Motor neuron (in vitro differentiated cells): ENCODE measurements around the gene SNX24. TPM values are rescaled to one million over a fixed set of nuclear protein-coding genes. Genes with fewer than 3 reads are reported as not detected.

Source experiments
- ATAC-seq, 8 experiments: fragments of 200-7000 bp; cut with Tn5 transposase; replicated peaks in 6 of 8; 2 replicates each; pipeline ENCODE4 v1.8.0; 2021; ENCODE audit warnings: mild to moderate bottlenecking in 8 of 8, moderate library complexity in 8 of 8
- H3K27ac ChIP-seq, 2 donors: fragments of 250-450 bp; sonication (Bioruptor Pico); 2 replicates each; pipeline ENCODE4 v1.9.0; 2021; ENCODE audit warnings: antibody characterized with exemption in 2 of 2, mild to moderate bottlenecking in 2 of 2, moderate library complexity in 1 of 2
- H3K4me1 ChIP-seq, 2 donors: fragments of 250-450 bp; sonication (Bioruptor Pico); replicated peaks in 1 of 2; 2 replicates each; pipeline ENCODE4 v1.6.1; 2021; ENCODE audit warnings: antibody characterized with exemption in 2 of 2, mild to moderate bottlenecking in 2 of 2, moderate library complexity in 1 of 2
- H3K4me3 ChIP-seq, 5 donors: fragments of 250-450 bp; sonication (Bioruptor Pico); 2 replicates each; pipeline ENCODE4 v1.9.0; 2021; ENCODE audit warnings: antibody characterized with exemption in 5 of 5, mild to moderate bottlenecking in 5 of 5, moderate library complexity in 4 of 5
- WGBS, 10 experiments: fragments of 450-650 bp; shearing (Covaris generic); methylation state at CpG; one replicate each; pipeline ENCODE4 v1.0.0; 2022; 5-methylcytosine and 5-hydroxymethylcytosine counted together
- in situ Hi-C, 9 experiments: fragments of 400-800 bp; cut with MboI; loops; one replicate each; pipeline ENCODE4 v1.15.0; 2021; ENCODE audit warnings: low sequenced_read_pairs in 9 of 9, low pct_unique_long_range_greater_than_20kb in 2 of 9; ENCODE audit not compliant: unreplicated experiment in 9 of 9
- total RNA-seq, 8 experiments: library from RNA; unstranded; fragments of 300-600 nt; gene quantifications; 2 replicates each; pipeline versions ENCODE4 v1.2.3 to v1.2.4, GENCODE V29; 2022

The SNX24 gene
- total RNA-seq, 8 experiments from 2014 or later: 5.9 to 32.2 (median 14.9) TPM

DNA sequence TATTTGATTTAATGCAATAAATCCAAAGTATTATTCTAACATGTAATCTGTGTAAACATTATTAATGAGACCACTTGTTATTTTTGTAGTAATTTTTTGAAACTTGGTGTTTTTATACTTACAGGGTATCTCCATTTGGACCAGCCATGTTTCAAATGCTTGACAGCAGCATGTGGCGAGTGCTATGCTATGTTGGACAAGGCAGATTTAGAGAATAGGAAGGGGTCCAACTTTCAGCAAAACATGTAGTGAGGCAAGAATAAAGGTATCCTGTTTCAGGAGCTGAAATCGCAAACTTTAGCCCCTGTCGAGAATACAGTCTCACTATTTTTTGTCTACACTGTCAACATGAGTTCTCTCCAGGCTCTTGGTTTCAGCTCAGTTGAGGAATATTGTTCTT, 33.7 kb downstream of the SNX24 start:
- Histone ChIP-seq H3K4me3 (no peak overlapping the region), H3K4me1 (peaks cover 7 to 10% of the 10 kb centered on the region in 2 donors), H3K27ac (no peak overlapping the region)
- in situ Hi-C loops: loop anchor here in 2 of 9 experiments (25.0 kb wide), 2 partner anchors 458 to 483 kb away; no protein-coding TSS in a partner anchor
- WGBS, 10 experiments: 80 to 100% (median 100%) methylated on average over 1 to 3 of the region's 3 CpGs; no CpG with 5 or more reads in 1 of the 10 experiments
- no peak for ATAC-seq

DNA sequence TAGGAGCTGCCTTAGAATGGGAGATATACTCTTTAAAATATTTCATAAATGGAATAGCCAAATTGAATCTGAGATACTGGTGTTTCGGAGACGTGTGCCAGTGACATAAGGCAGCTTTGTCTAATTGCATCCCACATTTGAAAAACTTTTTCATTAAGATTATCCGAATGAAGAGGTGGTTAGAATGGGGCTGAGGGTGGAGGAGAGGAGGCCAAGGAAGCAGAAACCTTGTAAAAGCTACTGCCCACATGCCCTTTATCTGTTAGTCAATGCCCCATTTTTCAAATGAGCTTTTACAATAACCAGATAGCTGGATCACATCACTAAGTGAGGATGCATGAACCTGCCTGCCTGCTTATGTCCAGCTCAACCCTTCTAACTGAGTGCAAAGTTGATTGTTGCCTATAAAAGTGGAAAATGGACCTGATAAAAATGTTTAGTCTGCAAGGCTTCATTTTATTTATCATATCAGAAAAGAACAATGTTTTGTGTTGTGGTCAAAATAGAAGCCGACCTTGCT, 34.8 kb downstream of the SNX24 start:
- H3K4me3 ChIP-seq: no peak overlapping the region
- H3K27ac ChIP-seq: no peak overlapping the region
- in situ Hi-C loops: loop anchor here in 2 of 9 experiments (25.0 kb wide), 2 partner anchors 457 to 482 kb away; no protein-coding TSS in a partner anchor
- 65 to 100% (median 77%) methylated on average over 1 to 4 of the region's 4 CpGs for WGBS, 10 experiments
- H3K4me1 ChIP-seq: peaks cover 7 to 10% of the 10 kb centered on the region in 2 donors
- no peak for ATAC-seq

DNA sequence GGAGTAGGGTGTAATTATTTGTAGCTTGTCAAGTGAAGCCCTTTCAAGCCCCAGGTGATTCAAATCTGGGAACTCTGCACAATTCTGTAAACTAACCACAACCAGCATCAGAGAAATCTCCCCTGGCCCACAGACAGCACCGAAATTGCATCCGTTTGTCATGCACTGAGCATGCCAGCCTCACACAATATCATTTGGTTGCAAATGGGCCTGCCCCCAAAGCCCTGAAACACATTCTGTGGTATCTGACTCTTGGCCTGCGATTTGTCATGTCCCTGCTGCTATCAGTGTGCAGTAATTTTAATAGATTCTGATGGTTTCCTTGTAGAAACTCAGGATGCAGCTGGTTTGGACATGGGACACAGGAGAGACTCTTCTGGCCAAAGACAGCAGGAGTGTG, 35.3 kb downstream of the SNX24 start:
- in situ Hi-C loops: loop anchor here in 2 of 9 experiments (25.0 kb wide), 2 partner anchors 457 to 482 kb away; no protein-coding TSS in a partner anchor
- peak in 4 of 8 experiments; percentile 23 to 75 (median 65) for ATAC-seq
- peaks cover 7 to 10% of the 10 kb centered on the region in 2 donors for H3K4me1 ChIP-seq
- H3K4me3 ChIP-seq: no peak overlapping the region
- H3K27ac ChIP-seq: no peak overlapping the region
- WGBS, 10 experiments: 8 to 83% (median 48%) methylated on average over 1 to 3 of the region's 3 CpGs; no CpG with 5 or more reads in 4 of the 10 experiments

DNA sequence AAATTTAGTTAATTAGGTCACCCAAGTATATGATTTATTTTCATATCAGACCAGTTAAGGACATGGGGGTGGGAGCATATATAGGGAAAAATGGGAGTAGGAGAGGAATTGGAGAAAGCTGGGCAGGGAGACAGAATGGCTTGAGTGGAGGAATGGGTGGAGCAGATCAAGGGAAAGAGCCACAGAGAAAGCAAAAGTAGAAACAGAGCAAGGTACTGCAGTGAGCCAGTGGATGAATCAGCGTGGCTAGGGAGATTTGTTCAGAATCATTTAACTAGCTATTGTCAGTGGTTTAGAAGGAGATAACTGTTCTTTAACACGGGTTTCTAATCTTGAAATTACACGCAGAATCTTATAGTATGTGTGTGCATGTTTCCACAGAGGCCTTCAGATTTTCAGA, 37.4 kb downstream of the SNX24 start:
- in situ Hi-C loops: loop anchor here in 2 of 9 experiments (25.0 kb wide), 2 partner anchors 454 to 479 kb away; no protein-coding TSS in a partner anchor
- peak in 2 of 8 experiments; percentile 83 to 89 for ATAC-seq
- WGBS, 10 experiments: 37 to 100% (median 97%) methylated on average over 1 to 3 of the region's 3 CpGs; no CpG with 5 or more reads in 3 of the 10 experiments
- no peak overlapping the region for H3K27ac ChIP-seq
- H3K4me1 ChIP-seq: peaks cover 7 to 10% of the 10 kb centered on the region in 2 donors
- H3K4me3 ChIP-seq: no peak overlapping the region

DNA sequence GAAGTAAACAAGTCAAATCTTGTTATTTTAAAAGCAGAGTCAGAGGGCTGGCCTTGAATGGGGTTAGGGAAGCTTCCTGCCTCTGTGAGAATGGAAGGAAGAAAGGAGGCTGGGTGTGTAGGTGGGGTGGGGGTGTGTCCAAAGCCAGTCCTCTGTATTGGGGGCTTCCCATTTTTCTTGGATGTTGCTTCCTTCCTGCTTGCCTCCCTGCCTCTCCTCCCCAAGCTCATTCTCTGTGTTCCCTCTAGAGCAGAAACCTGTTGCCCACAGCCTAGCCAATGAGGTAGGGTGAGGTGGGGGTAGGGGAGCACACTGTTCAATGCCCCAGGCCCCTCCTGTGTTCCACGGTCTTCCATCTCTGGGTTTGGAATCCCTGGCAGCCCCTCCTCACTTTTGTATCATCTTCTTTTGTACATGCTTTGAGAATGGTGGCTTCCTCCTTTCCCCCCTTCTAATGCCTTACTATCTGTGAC, 39.7 kb downstream of the SNX24 start:
- H3K4me3 ChIP-seq: no peak overlapping the region
- WGBS, 10 experiments: 57 to 71% (median 63%) methylated on average over 1 of the region's 1 CpG; no CpG with 5 or more reads in 5 of the 10 experiments
- H3K27ac ChIP-seq: no peak overlapping the region
- H3K4me1 ChIP-seq: peaks cover 7 to 10% of the 10 kb centered on the region in 2 donors
- in situ Hi-C loops: loop anchor here in 2 of 9 experiments (25.0 kb wide), 2 partner anchors 452 to 477 kb away; no protein-coding TSS in a partner anchor
- ATAC-seq: no peak

DNA sequence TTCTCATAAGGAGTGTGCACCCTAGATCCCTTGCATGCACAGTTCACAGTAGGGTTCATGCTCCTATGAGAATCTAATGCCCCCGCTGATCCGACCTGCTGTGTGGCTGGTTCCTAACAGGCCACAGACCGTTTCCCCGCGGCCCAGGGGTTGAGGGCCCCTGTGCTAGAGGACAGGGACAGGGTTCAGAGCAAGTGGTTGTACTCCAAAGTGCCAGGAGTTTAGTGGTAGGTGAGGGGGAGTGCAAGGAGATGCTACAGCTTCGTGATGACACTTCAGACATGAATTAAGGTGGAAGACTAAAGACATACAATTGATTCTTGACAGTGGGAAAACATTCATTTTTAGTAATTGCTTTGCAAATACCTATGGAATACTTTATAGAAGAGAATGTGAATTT, 40.5 kb downstream of the SNX24 start:
- Histone ChIP-seq H3K4me3 (no peak overlapping the region), H3K4me1 (peaks cover under 1 to 5% of the 10 kb centered on the region in 2 donors), H3K27ac (no peak overlapping the region)
- 96 to 100% (median 98%) methylated on average over 3 to 6 of the region's 6 CpGs; no CpG with 5 or more reads in 7 of the 10 experiments for WGBS, 10 experiments
- in situ Hi-C loops: loop anchor here in 2 of 9 experiments (25.0 kb wide), 2 partner anchors 451 to 476 kb away; no protein-coding TSS in a partner anchor
- no peak for ATAC-seq

DNA sequence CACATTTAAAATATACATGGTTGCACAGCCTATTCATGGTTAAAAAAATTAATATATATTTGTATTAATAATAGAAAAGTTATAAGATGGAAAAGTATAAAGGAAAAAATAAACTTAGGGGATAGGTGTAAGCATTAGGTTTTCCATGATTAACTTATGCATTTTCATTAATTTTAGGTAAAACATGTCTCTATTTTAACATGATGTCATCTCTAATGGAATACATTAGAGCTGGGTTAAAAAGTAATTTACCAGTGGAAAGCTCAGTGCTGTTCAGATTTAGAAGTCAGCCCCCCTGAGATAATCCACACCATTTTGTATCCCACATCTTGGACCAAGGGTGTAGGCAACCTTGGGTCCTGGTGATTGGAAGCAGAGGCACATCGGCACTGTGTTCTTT, 49.7 kb downstream of the SNX24 start:
- whole genome bisulfite sequencing, 10 experiments: 83 to 100% methylated on average over 1 of the region's 1 CpG; no CpG with 5 or more reads in 8 of the 10 experiments
- in situ Hi-C loops: loop anchor here in 2 of 9 experiments (25.0 kb wide), 2 partner anchors 442 to 467 kb away; no protein-coding TSS in a partner anchor
- ATAC-seq: no peak
- H3K4me1 ChIP-seq: no peaks in the 10 kb centered on the region
- no peak overlapping the region for H3K4me3 ChIP-seq
- no peak overlapping the region for H3K27ac ChIP-seq

DNA sequence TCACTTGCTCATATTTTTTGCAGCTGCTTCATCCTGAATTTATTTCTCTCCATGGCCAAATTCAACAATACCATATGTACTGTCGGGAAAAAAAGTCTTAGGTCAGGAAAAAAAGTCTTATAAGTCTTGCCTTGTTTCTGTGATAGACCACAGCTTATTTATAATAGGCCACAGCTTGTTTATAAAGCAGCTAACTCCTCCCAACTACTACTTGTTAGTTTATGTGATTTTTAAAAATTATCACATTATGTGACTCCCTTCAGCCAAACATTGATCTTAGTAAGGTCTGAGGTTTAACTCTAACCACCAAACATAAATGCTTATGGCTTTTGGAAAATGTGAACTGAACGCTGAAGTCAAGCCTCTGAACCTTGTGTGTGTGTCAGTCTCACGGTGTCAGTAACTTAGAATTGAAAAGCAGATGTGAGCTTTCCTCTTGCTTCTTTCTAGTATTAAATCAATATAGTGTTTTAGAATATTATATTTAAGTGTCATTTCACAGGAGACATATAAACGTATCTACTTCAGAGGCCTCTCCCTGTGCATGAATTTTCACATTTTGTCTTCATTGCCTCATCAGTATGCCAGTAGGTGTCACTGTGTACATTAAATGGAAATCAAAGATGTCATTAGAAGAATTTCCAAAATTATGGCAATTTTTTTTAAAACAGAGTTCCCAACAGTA, 51.3 kb downstream of the SNX24 start:
- Histone ChIP-seq H3K4me1 (no peaks in the 10 kb centered on the region), H3K27ac (no peak overlapping the region), H3K4me3 (no peak overlapping the region)
- ATAC-seq: peak in 1 of 8 experiments; percentile 31
- 42 to 88% (median 71%) methylated on average over 1 to 4 of the region's 4 CpGs; no CpG with 5 or more reads in 3 of the 10 experiments for whole genome bisulfite sequencing, 10 experiments
- in situ Hi-C loops: loop anchor here in 2 of 9 experiments (25.0 kb wide), 2 partner anchors 441 to 466 kb away; no protein-coding TSS in a partner anchor

DNA sequence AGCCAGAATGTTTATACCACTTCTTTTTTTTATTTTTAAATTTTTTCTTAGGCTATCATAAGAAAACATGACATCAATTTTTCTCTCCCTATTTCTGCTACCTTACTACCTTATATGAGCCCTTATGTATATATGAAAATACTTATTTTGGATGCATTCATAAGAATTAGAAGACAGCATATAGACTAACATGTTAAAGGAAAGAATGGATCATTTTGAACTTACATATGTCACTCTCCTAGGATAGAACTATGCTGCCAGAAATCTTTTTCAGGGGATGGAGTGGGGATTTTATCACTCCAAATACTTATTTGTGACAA, 51.8 kb downstream of the SNX24 start:
- Histone ChIP-seq H3K27ac (no peak overlapping the region), H3K4me3 (no peak overlapping the region), H3K4me1 (no peaks in the 10 kb centered on the region)
- no peak for ATAC-seq
- in situ Hi-C loops: loop anchor here in 2 of 9 experiments (25.0 kb wide), 2 partner anchors 440 to 465 kb away; no protein-coding TSS in a partner anchor

DNA sequence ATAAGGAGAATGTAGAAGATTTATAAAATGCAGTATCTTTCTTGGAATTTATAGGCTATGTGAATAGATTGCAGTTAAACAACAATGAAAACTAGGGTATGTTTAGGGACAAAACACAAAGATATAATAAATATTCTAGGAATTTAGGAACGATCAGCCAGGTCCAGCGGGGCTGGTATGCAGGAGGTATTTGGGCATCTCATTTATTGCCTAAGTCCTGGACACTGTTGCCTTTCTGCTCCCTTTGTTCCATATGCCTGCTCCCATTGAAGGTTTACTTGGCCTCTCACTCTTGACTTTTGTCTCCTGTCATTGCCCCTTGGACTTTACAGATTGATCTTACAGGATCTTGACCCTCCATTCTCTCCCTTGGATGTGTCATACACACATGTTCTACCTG, 55.9 kb downstream of the SNX24 start:
- WGBS, 10 experiments: 92 to 100% (median 93%) methylated on average over 2 of the region's 2 CpGs; no CpG with 5 or more reads in 4 of the 10 experiments
- no peak for ATAC-seq
- Histone ChIP-seq H3K4me3 (no peak overlapping the region), H3K27ac (no peak overlapping the region), H3K4me1 (no peaks in the 10 kb centered on the region)
- in situ Hi-C loops: no loop called here

DNA sequence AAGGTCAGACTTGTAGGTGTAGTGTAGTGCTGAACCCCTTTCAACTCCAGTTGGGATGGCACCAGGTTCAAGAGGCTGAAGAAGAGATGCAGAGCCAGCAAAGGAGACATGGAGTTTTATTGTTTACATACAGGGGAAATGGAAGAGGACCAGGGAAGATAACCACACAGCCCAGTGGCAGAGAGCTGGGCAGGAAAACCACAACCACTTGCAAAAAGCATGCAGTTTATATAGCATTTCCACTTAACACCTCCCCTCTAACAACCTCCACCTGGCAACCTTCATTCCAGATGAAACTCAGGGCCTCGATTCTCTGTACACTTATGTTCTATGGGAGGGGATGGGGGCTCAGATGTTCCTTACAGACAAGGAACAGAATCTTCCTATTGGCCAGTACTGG, 56.9 kb downstream of the SNX24 start:
- ATAC-seq: no peak
- Histone ChIP-seq H3K4me3 (no peak overlapping the region), H3K27ac (no peak overlapping the region), H3K4me1 (no peaks in the 10 kb centered on the region)
- in situ Hi-C loops: no loop called here
- 0 to 100% (median 75%) methylated on average over 1 of the region's 1 CpG; no CpG with 5 or more reads in 6 of the 10 experiments for WGBS, 10 experiments

DNA sequence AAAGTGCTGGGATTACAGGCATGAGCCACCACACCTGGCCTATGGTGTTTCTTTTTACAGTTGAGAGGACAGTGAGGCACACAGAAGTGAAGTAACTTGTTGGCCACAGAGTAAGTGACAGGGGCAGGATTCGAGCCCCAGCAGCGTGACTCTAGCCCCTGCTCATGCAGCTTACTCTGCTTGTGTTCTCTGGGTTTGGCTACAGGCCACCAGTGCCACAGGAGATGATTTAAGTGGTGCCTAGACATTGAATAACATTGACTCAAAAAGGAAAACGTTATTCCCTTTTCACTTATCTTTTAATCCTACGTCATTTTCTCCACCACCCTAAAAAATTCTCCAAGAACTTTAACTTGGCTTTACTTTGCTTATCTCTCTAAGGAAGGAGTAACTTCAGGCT, 61.4 kb downstream of the SNX24 start:
- Histone ChIP-seq H3K4me1 (no peaks in the 10 kb centered on the region), H3K4me3 (no peak overlapping the region), H3K27ac (no peak overlapping the region)
- in situ Hi-C loops: no loop called here
- 19 to 100% (median 82%) methylated on average over 1 to 4 of the region's 4 CpGs; no CpG with 5 or more reads in 3 of the 10 experiments for WGBS, 10 experiments
- no peak for ATAC-seq

DNA sequence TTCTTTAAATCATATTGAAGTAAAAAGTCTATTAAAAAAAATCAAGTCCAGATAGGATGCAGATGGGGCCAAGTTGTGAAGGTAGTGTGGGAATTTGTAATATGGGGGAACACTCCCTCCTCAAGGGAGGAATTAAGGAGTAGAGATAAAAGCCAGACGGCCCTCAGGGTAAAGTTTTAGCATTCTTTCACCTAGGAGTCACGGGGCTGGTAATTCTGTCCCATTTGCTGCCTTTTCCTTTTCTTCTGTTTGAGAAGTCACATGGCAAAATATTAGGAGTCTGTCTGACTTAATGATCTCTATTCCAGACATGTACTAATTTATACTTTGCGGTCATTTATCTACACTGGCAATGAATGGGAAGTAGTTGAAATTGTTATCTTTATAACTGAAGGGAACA, 61.9 kb downstream of the SNX24 start:
- in situ Hi-C loops: no loop called here
- 33 to 100% (median 76%) methylated on average over 1 to 3 of the region's 3 CpGs; no CpG with 5 or more reads in 1 of the 10 experiments for WGBS, 10 experiments
- Histone ChIP-seq H3K27ac (no peak overlapping the region), H3K4me3 (no peak overlapping the region), H3K4me1 (no peaks in the 10 kb centered on the region)
- ATAC-seq: peak in 2 of 8 experiments; percentile 71 to 78
